Measurements from ENCODE around the gene CACNA1S.

Gene CACNA1S

GRCh38 chr1:201066986-201067385 is 45.2 kb downstream of the CACNA1S start:
- TF ChIP-seq CTCF (IDR thresholded peaks at IDR 0.05; ENCODE audit: insufficient read depth, low read length, missing control alignments) = no peak
- POLR2A ChIA-PET = no interaction called here
- CTCF ChIA-PET = interaction anchor here (0.6 to 5.4 kb wide), 2 partner anchors 16 to 72 kb away, joined by 3 to 47 read pairs; no protein-coding TSS in a partner anchor
- no peak overlapping the region for H3K4me3 ChIP-seq (ENCODE audit: low read depth, low read length)
- no peak for DNase-seq (ENCODE audit: low read depth, low spot score)

- no peak for TF ChIP-seq CTCF (IDR thresholded peaks at IDR 0.05; ENCODE audit: insufficient read depth, low read length, missing control alignments)
- H3K4me3 ChIP-seq (ENCODE audit: low read depth, low read length) = no peak overlapping the region
- POLR2A ChIA-PET = no interaction called here
- DNase-seq (ENCODE audit: low read depth, low spot score) = no peak
- CTCF ChIA-PET = interaction anchor here (0.9 to 3.8 kb wide), 3 partner anchors 20 to 86 kb away, joined by 3 to 16 read pairs (median 4); no protein-coding TSS in a partner anchor
Measured at GRCh38 chr1:201065686-201066085, 46.5 kb downstream of the CACNA1S start.

GRCh38 chr1:201064806-201065205 is 47.4 kb downstream of the CACNA1S start:
- ChIA-PET CTCF (interaction anchor here (0.9 to 3.8 kb wide), 3 partner anchors 19 to 85 kb away, joined by 3 to 16 read pairs (median 4); no protein-coding TSS in a partner anchor), POLR2A (no interaction called here)
- no peak overlapping the region for H3K4me3 ChIP-seq (ENCODE audit: low read depth, low read length)
- TF ChIP-seq CTCF (IDR thresholded peaks at IDR 0.05; ENCODE audit: insufficient read depth, low read length, missing control alignments) = no peak
- no peak for DNase-seq (ENCODE audit: low read depth, low spot score)

GRCh38 chr1:201063145-201063544 is 49.1 kb downstream of the CACNA1S start:
- POLR2A ChIA-PET = no interaction called here
- no peak for TF ChIP-seq CTCF (IDR thresholded peaks at IDR 0.05; ENCODE audit: insufficient read depth, low read length, missing control alignments)
- no peak overlapping the region for H3K4me3 ChIP-seq (ENCODE audit: low read depth, low read length)
- CTCF ChIA-PET = interaction anchor here (1.0 to 3.8 kb wide), 2 partner anchors 14 to 23 kb away, joined by 4 to 16 read pairs; no protein-coding TSS in a partner anchor
- no peak for DNase-seq (ENCODE audit: low read depth, low spot score)

GRCh38 chr1:201062511-201063091 is 49.6 kb downstream of the CACNA1S start:
- DNase-seq (ENCODE audit: low read depth, low spot score) = no peak
- no peak for TF ChIP-seq CTCF (IDR thresholded peaks at IDR 0.05; ENCODE audit: insufficient read depth, low read length, missing control alignments)
- POLR2A ChIA-PET = no interaction called here
- CTCF ChIA-PET = no interaction called here
- no peak overlapping the region for H3K4me3 ChIP-seq (ENCODE audit: low read depth, low read length)

- DNase-seq (ENCODE audit: low read depth, low spot score) = no peak
- TF ChIP-seq CTCF (IDR thresholded peaks at IDR 0.05; ENCODE audit: insufficient read depth, low read length, missing control alignments) = no peak
- no peak overlapping the region for H3K4me3 ChIP-seq (ENCODE audit: low read depth, low read length)
- POLR2A ChIA-PET = no interaction called here
- CTCF ChIA-PET = no interaction called here
Measured at GRCh38 chr1:201061886-201062285, 50.3 kb downstream of the CACNA1S start.
